B cell (primary cell): ENCODE results near the gene TSPOAP1.

Experiments used
- CTCF ChIP-seq: fragments of 200-600 bp; IDR thresholded peaks from one replicate; pipeline ENCODE4 v1.8.0; 2022; ENCODE audit warnings: antibody characterized with exemption, mild to moderate bottlenecking
- EZH2 ChIP-seq: IDR thresholded peaks from 2 replicates; pipeline ENCODE4 v1.6.1; 2012; ENCODE audit warnings: borderline replicate concordance, low read depth, mild to moderate bottlenecking, moderate library complexity, low read length; ENCODE audit not compliant: insufficient read depth, poor library complexity, severe bottlenecking

DNA sequence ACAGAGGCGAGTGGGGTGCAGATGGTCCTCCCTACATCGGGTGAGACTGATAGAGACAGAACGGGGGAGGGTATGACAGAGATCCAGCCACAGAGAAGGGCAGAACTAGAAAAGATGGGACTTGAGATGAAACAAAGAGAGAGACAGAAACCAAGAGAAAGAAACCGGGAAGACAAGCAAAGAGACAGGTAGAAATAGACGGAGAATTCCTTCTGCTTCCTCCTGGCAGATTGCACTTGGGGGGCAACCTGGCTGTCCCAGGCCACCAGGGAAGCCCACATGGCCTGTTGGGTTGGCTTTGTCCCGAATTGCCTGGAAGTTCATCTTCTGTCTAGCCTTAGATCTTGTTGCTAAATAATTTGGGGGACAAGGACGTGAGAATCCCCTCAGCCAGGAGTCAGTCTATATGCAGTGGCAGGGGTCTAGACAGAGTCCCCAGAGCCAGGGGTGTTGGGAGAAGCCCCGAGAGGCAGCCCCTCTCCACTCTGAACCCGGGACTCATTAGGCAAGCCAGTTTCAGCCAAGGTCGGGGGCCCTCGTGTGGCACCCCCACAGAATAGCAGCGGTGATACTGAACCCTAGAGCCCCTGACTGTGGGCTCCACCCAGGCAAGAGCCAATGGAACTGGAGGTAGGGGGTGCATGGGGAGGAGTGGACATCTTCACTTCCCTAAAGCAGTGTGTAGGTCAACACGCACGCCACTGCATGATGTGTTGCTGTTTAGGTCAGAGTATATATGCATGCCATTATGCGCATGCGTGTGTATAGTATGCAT, 627 bp upstream of the TSPOAP1 start:
- TF ChIP-seq CTCF (peak; percentile 79), EZH2 (no peak)
